Stimulated activated CD4-positive, alpha-beta T cell treated with anti-CD3 and anti-CD28 coated beads, Interleukin-4, amount 100 ng/mL, for 1 hour (primary cell): Measurements from ENCODE around the gene AVPR1B.

Experiments
- DNase-seq: peaks from one replicate; pipeline ENCODE4 v3.0.0-alpha.2; 2020

Gene AVPR1B, protein sequence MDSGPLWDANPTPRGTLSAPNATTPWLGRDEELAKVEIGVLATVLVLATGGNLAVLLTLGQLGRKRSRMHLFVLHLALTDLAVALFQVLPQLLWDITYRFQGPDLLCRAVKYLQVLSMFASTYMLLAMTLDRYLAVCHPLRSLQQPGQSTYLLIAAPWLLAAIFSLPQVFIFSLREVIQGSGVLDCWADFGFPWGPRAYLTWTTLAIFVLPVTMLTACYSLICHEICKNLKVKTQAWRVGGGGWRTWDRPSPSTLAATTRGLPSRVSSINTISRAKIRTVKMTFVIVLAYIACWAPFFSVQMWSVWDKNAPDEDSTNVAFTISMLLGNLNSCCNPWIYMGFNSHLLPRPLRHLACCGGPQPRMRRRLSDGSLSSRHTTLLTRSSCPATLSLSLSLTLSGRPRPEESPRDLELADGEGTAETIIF

DNA sequence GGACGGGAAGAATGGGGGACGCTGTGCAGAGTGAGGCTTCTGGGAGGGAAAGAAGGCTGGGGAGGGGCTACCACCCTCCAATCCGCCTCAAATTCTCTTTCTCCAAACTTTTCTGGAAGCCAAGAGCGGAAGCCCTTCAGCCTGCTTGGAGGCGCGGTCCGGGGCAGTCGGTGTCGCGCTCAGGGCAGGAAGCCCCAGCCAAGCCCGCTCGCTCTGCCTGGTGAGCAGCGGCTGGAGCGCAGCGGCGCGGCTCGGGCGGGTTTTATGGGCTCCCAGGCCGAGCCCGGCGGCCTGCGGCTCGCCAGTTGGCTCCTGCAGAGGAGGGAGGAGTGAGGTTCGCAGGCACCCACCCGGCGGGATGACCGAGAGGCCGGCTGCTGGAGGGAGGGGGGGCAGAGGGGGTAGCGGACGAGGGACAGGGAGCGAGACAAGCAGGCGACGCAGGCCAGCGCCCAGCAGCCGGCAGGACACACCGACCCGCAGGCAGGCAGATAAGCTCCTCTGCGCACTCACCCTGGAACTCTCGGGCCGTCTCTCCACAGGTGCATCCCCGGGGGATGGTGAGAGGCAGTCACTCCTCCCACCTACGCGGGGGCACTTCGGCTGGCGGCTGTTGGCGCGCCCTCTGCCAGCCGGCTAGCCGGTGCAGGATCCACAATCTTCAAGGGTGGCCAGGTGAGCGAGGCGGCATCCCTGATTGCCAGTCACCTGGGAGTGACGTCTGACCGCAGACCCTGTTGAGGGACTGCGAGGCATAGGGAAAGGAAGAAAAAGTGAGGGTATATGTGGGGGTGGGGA lies at the start of gene AVPR1B:
TSS of gene AVPR1B (minus strand) at position 238 of the 798 bp plus-strand sequence. CDS start 498 bp downstream, outside the sequence.
- DNase-seq: peak; percentile 30

DNA sequence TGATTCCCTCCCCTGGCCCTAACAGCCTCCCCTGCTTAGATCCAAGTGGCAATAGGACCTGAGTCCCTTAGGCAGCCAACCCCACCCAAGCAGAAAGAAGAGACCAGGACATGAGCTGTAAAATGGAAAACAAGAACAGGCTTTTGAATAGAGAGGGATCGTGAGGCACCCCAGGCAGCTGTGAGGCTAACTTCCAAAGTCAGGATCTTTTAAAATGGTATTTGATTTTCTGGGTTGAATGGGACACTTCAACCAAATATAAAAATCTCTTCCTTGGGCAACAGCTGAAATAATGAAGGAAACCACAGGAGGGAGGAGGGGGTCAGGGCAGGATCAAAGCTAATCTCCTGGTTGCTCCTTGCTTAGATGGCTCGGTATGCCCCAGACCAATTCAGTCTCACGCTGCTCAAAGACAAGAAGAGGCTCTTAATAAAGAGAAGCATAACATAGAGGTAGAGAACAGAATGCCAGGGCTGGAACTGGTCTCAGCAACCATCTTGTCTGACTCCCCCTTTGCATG lies 28.6 kb upstream of the AVPR1B start:
- no peak for DNase-seq

DNA sequence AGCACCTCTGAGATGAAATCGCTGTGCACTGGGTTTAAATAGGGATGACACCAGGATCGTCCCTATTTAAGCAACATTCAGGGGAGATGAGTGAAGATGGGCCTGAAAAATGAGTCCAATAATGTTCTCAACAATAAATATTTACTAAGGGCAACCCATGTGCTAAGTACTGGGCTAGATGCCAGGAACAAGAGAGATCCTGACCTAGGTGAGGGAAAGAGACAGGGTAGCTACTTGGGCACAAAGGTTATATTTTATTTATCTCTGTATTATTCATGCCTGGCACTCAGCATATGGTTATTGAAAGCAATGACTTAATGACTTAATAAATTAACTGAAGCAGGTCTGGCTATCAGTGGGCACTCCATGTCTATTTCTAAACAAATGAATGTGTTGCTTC lies 27.4 kb upstream of the AVPR1B start:
- no peak for DNase-seq

DNA sequence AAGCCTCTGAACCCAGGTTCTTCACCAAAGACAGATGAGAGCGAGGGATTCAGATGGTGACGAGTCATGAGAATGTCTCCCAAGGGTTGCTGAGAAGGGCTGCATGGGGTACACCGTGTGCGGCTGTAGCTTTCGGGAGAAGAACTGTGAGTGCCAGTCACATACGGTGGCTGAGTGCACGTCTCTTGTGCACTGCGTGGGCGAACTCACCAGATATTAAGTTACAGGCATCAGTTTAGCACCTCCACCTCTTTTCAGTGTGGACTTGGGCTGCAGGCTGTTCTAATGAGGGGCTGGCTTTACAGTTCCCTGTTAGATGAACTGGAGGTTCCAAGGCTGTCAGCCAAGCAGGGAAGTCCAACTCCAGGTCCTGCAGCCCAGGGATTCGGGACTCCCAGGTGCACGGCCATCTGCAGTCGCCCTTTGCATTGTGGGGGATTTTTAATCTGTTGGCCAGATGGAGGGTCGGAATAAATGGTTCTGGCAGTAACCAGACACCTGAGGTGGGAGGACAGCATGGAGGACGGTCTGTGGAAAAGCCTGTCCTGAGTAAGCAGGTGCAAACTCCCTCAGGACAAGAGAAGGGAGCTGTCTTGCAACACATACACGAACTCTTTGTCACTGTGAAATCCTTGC lies 26.5 kb upstream of the AVPR1B start:
- no peak for DNase-seq

DNA sequence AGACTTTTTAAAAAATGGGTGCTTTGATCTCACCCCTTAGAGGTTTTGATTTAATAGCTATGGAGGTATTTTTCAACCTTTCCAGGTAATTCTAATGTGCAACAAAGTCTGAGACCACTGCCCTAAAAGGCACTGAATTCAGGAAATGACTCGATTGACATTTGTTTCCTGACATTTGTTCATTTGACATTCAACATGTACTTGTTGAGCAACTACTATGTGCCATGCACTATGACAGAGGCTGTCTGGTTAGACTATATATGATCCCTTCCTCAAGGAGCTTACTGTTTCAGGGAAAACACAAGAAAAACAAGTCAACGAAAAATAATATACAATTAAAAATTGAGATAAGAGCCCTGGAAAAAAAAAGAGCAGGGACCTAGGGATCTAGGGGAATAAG lies 25.6 kb upstream of the AVPR1B start:
- DNase-seq: no peak

DNA sequence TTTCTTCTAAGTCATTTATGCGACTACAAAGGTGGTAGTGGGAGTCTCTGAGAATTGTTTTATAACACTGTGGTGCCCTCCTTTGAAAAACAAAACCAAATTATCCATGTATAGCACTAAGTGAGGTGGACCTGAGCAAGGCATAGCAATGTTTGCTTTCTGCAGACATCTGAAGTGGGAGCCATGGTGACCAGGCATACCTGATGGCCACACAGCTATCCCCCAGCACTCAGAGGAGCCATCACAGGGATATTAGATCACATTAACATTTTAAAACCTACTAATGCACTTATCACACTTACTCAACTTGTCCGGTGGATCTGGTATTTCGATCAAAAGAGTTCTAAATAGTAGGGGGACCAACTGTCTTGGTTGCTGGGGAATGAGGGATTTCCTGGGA lies 24.8 kb upstream of the AVPR1B start:
- DNase-seq: no peak

DNA sequence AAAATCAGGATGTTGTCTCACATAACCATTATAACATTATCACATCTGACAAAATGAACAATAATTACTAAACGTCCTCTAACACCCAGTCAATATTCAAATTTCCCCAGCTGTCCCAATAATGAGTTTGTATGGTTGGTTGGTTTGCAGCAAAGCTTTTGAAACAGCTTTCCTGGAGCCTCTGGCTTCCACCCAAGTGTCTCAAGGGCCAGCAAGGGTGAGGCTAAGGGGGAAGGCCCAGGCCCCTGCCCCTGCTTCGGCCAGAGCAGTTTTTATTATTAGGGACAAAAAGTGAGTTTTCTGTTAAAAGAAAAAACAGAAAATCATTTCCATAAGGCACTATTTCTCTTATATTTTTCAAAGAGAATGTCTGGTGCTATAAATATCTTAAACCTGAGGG lies 19.1 kb upstream of the AVPR1B start:
- DNase-seq: no peak

DNA sequence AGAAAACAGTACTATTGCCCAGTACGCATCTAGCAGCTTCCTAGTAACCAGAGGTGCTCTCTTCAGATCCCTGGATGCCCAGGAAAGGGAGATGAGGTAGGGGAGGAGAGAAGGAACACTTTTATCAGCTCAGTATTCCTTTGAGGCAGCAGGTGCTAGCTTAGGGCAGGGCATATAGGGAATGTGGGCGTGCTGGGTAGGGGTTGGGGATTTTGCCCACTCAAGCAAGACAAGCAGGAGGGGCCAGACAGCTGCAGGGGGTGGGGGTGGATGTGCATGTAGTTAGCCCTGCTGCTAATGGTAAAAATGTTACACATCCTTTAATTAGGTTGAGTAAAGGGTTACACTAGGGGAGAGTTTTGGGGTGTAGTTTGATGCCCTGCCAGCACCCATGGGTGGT lies 18.1 kb upstream of the AVPR1B start:
- DNase-seq: no peak

DNA sequence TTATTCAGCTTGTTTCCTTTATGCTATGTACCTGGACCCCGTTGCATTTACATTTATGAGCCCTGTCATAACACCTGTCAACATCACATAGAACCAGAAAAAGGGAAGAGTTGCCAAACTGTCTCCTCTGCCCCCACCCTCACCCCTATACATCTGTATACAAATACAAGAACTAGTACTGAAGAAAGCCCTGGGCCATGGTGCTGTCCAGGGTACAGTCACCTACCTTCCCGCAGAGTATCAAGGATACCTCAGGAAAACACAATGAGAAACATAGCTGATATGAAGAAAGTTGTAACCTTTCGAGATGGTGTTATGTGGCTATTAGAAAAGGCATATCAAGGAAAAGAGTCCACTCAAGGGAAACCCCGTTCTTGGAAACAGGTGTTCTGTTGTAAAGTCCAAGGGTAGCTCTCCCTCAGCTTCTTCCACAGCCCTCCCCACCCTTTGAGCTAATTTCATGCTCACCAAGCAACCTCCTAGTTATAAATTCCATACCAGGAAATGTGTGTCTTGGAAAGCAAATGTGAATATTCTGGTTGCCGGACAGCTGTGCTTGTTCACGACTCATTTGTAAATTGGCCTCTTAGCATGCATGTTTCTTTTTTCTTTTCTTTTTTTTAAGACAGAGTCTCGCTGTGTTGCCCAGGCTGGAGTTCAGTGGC lies 16.7 kb upstream of the AVPR1B start:
- DNase-seq: no peak

DNA sequence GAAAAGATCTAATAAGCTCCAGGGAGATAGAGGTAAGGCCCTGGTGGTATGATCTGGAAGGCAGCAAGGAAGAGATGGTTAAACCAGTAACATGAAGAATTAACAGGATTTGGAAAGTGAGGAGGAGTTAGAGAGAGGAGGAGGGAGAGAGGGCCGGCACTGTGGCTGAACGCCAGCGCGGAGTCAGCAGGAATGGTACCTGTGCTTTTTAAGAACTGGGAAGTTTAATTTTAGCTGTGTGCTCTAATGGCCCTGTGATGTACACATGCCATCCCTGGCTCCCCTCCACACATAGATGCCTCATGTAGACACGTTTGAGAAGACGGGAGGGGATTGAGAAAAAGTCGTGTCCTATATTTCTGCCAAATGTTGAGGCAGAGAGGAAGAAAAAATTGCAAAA lies 13.8 kb upstream of the AVPR1B start:
- no peak for DNase-seq

DNA sequence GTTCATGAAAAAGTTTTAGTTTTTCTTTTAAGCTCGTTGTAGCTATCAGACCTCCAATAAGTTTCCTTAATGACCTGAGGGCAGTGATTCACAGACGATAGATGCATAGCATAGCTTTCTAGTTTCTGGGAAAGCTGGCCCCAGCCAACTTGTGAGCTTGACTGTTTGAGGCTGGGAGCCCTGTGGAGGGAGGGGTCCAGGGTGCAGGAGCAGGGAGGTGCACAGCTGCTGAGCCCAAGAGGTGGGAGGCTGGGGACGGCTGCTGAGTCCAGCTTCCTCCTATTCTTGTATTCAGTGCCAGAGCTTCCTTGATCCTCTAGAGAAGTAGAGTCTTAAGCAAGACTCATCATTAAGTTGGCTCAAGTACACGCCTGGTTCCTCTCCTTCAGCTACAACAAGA lies 11.0 kb upstream of the AVPR1B start:
- DNase-seq: no peak

DNA sequence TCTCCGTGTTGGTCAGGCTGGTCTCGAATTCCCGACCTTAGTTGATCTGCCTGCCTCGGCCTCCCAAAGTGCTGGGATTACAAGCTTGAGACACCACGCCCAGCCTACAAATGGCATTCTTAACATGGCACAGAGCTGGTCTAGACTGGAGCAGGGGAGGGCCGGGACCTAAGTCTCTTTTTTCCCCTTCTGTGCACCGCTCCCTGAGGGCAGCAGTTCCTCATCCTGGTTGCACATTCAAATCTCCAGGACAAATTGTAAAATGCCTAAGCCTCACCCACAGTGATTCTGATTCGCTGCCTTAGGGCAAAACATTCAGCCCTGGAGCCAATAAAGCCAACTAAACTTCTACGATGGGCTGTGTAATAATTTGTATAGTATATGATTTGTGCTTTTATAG lies 10.1 kb upstream of the AVPR1B start:
- DNase-seq: no peak

DNA sequence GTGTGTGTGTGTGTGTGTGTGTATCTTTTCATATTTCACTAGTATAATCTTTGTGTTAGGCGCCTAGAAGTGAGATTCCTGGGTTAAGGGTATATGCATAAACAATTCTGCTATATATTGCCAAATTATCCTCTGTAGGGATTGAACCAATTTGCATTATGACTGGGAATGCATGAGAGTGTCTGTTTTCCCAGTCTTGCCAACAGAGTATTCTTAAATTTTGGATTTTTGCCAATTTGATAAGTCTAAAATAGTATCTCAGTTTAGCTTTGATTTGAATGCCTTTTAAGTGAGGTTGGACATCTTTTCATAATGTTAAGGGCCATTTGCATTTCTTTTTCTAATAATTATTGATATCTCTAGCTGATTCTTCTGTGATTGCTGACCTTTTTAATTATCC lies 8.2 kb upstream of the AVPR1B start:
- DNase-seq: no peak

DNA sequence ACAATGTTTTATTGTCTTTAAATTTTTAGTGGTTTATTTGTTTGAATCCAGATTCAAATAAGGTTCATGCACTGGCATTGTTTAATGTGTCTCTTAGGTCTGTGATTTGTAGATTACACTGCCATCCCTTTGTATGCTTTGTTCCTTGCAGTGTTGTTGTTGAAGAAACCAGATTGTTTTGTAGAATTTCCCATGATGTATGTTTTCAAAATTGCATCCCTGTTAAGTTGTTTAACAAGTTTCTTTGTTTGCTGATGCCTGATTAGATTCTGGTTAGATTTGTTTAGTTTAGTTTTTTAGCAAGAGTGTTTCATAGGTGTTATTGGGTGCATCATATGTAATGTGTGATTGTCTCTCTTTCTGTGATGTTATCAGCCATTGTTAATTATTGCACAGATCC lies 5.5 kb upstream of the AVPR1B start:
- no peak for DNase-seq

DNA sequence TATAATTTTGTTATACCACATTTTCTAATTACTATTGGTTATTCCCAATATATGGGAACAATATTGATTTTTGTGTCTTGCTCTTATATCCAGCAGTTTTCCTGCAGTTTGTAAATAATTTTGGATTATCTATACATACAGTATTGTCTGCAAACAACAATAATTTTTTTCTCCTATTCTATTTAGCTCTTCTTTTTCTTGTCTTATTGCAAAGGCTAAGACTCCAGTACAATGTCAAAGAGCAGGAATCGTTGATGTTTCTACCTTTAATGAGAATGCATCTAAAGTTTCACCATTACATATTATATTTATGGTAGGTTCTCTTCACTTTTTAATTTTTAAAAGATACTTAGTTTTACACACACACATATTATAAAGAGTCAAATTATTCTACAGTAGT lies 4.1 kb upstream of the AVPR1B start:
- no peak for DNase-seq

DNA sequence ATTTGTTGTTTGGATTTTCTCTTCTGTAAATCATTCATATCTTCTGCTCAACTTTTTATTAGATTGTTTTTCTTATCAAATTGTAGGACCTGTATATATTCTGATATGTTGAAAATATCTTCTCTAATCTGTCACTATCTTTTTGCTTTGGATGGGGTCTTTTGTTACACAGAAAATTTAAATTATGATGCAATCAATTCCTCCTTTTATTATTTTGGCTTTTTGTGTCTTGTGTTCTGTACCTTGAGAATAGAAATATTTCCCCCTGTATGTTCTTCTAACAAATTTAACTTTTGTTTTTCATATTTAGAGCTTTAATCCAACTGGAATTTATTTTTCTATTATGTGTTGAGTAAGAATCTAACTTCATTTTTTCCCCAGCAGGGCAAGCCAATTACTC lies 3.2 kb upstream of the AVPR1B start:
- DNase-seq: no peak

DNA sequence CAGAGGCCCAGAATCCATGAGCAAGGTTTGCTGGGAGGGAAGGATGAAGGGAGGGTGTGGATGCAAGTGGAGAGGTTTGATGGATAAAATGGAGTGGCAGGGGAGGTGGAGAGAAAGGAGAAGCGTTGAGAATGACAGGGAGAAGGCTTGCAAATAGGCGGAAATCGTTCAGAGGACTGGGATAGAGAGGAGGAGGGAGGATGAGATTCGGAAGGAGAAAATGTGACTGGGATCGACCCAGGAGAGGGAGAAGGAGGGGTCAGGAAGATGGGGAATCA lies 376 bp downstream of the AVPR1B start:
- no peak for DNase-seq

DNA sequence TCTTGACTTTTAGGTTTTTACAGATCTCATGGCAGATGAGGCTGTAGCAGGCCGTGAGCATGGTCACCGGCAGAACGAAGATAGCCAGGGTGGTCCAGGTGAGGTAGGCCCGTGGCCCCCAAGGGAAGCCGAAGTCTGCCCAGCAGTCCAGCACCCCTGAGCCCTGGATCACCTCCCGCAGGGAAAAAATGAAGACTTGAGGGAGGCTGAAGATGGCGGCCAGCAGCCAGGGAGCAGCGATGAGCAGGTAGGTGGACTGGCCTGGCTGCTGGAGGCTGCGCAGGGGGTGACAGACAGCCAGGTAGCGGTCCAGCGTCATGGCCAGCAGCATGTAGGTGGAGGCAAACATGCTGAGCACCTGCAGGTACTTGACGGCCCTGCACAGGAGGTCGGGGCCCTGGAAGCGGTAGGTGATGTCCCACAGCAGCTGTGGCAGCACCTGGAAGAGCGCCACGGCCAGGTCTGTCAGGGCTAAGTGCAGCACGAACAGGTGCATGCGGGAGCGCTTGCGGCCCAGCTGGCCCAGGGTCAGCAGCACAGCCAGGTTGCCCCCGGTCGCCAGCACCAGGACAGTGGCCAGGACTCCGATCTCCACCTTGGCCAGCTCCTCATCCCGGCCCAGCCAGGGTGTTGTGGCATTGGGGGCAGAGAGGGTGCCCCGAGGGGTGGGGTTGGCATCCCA lies 856 bp downstream of the AVPR1B start:
- no peak for DNase-seq

DNA sequence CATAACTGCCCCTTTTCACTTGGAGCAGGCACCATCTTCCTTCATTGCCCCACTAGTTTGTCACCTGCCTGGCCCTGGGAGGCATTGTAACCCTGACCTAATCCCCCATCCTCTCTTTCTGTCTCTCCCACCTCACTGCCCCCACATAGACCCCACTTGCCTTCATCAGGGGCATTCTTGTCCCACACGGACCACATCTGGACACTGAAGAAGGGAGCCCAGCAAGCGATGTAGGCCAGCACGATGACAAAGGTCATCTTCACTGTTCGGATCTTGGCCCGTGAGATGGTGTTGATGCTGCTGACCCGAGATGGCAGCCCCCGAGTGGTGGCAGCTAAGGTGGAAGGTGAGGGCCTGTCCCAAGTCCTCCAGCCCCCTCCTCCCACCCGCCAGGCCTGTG lies 1.4 kb downstream of the AVPR1B start:
- DNase-seq: no peak

DNA sequence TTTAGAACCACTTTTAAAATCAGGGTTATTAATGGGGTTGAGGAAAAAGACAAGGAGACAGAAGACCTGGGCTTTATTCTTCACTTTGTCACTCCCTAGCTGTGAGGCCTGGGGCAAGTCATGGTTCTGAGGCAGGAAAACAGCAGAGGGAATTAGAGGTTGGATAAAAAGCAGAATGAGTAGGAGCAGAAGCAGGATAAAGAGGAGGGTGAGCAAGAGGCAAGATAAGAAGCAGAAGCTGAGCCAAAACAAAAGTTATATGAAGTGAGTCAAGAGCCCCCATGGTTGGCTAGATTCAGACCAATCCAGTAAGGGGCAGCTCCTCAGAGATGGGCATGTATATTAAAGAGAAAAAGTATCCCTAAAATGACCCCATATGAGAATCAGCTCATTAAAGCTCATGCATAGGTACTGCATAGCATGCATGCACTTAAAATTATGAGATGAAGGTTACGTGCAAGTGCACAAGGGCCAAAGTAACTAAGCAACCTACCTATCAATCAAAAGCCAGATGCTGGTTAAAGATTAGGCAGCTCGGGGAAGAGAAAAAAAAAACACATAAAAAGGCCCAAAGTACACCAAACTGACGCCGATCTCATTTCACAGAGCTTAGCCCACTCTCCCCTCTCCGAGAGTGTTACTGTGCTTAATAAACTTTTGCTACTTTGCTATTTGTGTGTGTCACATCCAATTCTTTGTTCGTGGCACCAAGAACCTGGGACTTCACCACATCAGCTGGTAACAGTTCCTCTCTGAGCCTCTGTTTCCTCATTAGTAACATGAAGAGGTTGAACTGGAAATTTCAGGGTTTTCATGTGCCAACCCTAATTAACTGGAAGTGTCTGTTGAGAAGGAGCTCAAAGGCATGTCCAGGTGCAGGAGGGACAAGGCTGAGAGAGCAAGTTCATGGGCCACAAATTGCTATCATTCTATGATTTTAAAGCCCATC lies 2.2 kb downstream of the AVPR1B start:
- DNase-seq: no peak

DNA sequence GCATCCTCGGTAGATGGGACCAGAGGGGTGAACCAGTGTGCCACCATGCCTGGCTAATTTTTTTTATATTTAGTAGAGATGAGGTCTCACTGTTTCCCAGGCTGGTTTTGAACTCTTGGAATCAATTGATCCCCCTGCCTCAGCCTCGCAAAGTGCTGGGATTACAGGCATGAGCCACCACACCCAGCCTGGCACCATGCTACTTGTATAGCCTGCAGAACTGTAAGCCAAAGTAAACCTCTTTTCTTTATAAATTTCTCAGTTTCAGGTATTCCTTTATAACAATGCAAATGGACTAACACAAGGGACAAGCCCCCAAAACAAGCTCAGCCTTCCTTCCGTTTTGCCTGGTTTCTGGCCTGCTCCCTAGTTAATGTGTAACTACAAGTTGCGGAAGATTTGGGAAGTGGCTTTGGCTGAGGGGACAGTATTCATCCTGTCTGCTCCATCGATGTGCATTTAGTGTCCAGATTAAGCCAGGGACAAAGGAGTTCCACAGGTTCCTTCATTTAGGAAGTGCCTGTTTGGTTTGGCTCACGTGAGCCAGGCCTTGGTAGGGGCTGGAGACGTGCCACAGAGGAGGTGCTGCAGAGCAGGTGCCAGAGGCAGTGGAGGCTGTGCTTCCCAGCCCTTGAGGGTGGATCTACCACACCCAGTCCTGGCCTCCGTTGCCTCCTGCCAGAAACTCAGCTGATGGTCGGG lies 4.4 kb downstream of the AVPR1B start:
- no peak for DNase-seq
